Activated T-cell treated with anti-CD3 and anti-CD28 coated beads, Interleukin-2, amount 50 U/mL, for 4 hours (primary cell): ENCODE measurements around the gene TCERG1. TPM values are rescaled to one million over a fixed set of nuclear protein-coding genes. Genes with fewer than 3 reads are reported as not detected.
"Not testable (repeated sequence)": the region's sequence is repeated elsewhere in the genome, so short reads cannot be mapped to it uniquely, and the experiment has no call there.

ENCODE experiments used
- ATAC-seq, 2 donors: fragments of 200-7000 bp; cut with Tn5 transposase; one replicate each; pipeline ENCODE4 v1.10.0; 2021
- DNase-seq: peaks from one replicate; pipeline ENCODE4 v3.0.0-alpha.2; 2020
- H3K27me3 Mint-ChIP-seq: one replicate; pipeline ENCODE4 v1.8.0; 2021; ENCODE audit warnings: low read depth, mixed read lengths
- H3K36me3 Mint-ChIP-seq: one replicate; pipeline ENCODE4 v1.8.0; 2022; ENCODE audit warnings: mixed read lengths; ENCODE audit not compliant: insufficient read depth
- H3K4me1 Mint-ChIP-seq: one replicate; pipeline ENCODE4 v1.8.0; 2021; ENCODE audit warnings: low read depth, mixed read lengths
- H3K4me3 Mint-ChIP-seq: one replicate; pipeline ENCODE4 v1.8.0; 2021; ENCODE audit warnings: mild to moderate bottlenecking, moderate library complexity, mixed read lengths
- H3K9me3 Mint-ChIP-seq: one replicate; pipeline ENCODE4 v1.8.0; 2021; ENCODE audit warnings: mixed read lengths
- total RNA-seq, 3 donors: library from RNA; stranded (reverse); gene quantifications; one replicate each; pipeline ENCODE4 v1.2.1, GENCODE V29; 2021

Gene TCERG1
- total RNA-seq, 3 donors from 2014 or later, result 128 to 147 (median 132) TPM

DNA sequence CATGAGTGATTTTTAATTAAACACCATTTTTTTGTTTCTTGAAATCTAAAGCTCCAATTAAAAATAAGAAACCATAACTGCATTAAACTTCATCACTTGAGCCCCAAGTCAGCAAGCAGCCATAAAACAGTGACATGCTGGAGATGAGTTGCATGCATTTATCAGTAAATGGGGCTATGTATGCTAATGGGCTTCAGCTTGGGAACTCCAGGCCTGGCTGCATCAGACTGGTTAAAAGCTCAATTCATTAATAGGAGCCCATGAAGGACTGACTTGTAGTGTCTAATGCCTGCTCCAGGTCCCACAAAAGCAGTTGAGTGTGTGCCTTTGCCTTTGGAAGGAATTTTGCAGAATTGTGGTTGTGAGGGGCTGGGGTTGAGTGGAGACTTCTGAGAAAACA lies 102.5 kb downstream of the TCERG1 start:
- H3K36me3 Mint-ChIP-seq, result no peaks in the 10 kb centered on the region
- H3K27me3 Mint-ChIP-seq, result peaks cover 18% of the 10 kb centered on the region
- H3K4me1 Mint-ChIP-seq, result no peaks in the 10 kb centered on the region
- no peak overlapping the region for H3K4me3 Mint-ChIP-seq
- H3K9me3 Mint-ChIP-seq, result no peaks in the 10 kb centered on the region
- no peak for ATAC-seq
- DNase-seq, result no peak

- Mint-ChIP-seq H3K4me1 (no peaks in the 10 kb centered on the region), H3K9me3 (no peaks in the 10 kb centered on the region), H3K36me3 (no peaks in the 10 kb centered on the region), H3K4me3 (no peak overlapping the region), H3K27me3 (peaks cover 24% of the 10 kb centered on the region)
- ATAC-seq (no peak), DNase-seq (no peak)
Observed at GRCh38 chr5:146553446-146553845, 106.3 kb downstream of the TCERG1 start.

- DNase-seq, ATAC-seq, H3K36me3 Mint-ChIP-seq, H3K9me3 Mint-ChIP-seq, H3K4me3 Mint-ChIP-seq, H3K4me1 Mint-ChIP-seq: not testable (repeated sequence)
- peaks cover 20% of the 10 kb centered on the region for H3K27me3 Mint-ChIP-seq
Observed at GRCh38 chr5:146556884-146557283, 109.8 kb downstream of the TCERG1 start.

DNA sequence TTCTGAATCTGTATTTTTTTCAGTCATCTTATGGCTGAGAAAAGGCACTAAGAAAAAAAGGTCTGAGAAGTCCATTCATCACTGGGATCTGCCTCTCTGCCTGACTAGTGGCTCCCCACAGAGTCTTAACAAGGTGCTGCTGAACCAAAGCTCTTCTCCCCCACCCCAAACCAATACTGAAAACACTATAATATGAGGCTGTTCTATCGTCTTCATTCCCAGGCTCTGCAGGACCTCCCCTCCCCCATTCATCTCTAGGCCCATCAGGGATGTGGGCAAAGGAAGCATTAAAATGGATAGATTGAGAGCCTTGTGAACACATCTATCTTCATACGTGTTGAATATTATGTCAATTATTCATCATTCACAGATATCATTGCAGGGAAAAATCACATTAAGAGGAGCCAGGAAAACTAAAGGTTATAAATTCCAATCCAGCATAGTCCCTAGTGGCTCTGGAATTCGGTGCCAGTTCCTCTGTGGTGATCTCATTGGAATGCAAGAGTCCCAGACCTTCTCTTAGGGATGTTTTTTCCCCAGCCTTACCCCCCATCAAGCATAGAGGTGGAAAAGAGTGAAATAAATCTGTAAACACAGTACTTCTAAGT lies 113.2 kb downstream of the TCERG1 start:
- no peak for DNase-seq
- no peaks in the 10 kb centered on the region for H3K4me1 Mint-ChIP-seq
- no peak overlapping the region for H3K4me3 Mint-ChIP-seq
- peaks cover 10% of the 10 kb centered on the region for H3K27me3 Mint-ChIP-seq
- no peaks in the 10 kb centered on the region for H3K36me3 Mint-ChIP-seq
- no peak for ATAC-seq
- no peaks in the 10 kb centered on the region for H3K9me3 Mint-ChIP-seq

Other genes starting within 250 kb of the TCERG1 start
- gene RBM27, start 243.7 kb upstream of the TCERG1 start, total RNA-seq, result 10 to 100 TPM; 26.3 to 29.1 (median 28.8) TPM
- under 1 TPM in 1 of 3 donors, not detected in 2; 0.13 TPM for gene POU4F3, start 108.5 kb upstream of the TCERG1 start, total RNA-seq
- not detected for gene GPR151, start 68.9 kb downstream of the TCERG1 start, total RNA-seq